ENCODE data around the gene ILF2. TPM values are rescaled to one million over a fixed set of nuclear protein-coding genes. Genes with fewer than 3 reads are reported as not detected.

Gene ILF2
- total RNA-seq, 4 donors from 2014 or later: 111 to 167 (median 151) TPM

DNA sequence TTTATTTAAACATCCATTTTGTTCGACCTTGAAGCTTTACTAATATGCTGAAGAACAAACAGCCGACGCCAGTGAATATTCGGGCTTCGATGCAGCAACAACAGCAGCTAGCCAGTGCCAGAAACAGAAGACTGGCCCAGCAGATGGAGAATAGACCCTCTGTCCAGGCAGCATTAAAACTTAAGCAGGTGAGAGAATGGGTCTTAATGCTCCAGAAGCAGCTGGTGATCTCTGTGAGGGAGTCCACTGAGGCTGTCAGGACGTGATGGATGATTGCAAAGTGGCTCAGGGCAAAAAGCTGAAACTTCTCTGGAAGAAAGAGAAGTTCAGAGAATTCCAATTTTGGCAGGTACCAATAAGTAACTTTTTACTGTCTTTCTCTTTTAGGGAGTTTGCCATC lies 32.5 kb downstream of the ILF2 start:
- H3K9me3 ChIP-seq: no peaks in the 10 kb centered on the region
- peaks cover 58 to 71% of the 10 kb centered on the region in 2 donors for H3K36me3 ChIP-seq
- H3K4me1 ChIP-seq: peaks cover 20 to 23% of the 10 kb centered on the region in 2 donors
- intact Hi-C loops (cut with DNase I): no loop called here
- no peak overlapping the region for H3K4me3 ChIP-seq (replicated peaks in 1 of 3)
- no peaks in the 10 kb centered on the region for H3K27me3 ChIP-seq
- 90 to 95% methylated on average over 6 of the region's 6 CpGs for WGBS, 2 donors
- TF ChIP-seq, protein P1, sequence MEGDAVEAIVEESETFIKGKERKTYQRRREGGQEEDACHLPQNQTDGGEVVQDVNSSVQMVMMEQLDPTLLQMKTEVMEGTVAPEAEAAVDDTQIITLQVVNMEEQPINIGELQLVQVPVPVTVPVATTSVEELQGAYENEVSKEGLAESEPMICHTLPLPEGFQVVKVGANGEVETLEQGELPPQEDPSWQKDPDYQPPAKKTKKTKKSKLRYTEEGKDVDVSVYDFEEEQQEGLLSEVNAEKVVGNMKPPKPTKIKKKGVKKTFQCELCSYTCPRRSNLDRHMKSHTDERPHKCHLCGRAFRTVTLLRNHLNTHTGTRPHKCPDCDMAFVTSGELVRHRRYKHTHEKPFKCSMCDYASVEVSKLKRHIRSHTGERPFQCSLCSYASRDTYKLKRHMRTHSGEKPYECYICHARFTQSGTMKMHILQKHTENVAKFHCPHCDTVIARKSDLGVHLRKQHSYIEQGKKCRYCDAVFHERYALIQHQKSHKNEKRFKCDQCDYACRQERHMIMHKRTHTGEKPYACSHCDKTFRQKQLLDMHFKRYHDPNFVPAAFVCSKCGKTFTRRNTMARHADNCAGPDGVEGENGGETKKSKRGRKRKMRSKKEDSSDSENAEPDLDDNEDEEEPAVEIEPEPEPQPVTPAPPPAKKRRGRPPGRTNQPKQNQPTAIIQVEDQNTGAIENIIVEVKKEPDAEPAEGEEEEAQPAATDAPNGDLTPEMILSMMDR (IDR thresholded peaks at IDR 0.05): no peak
- TF ChIP-seq POLR2A (IDR thresholded peaks at IDR 0.05): no peak
- no peak for DNase-seq
- H3K27ac ChIP-seq: no peak overlapping the region

DNA sequence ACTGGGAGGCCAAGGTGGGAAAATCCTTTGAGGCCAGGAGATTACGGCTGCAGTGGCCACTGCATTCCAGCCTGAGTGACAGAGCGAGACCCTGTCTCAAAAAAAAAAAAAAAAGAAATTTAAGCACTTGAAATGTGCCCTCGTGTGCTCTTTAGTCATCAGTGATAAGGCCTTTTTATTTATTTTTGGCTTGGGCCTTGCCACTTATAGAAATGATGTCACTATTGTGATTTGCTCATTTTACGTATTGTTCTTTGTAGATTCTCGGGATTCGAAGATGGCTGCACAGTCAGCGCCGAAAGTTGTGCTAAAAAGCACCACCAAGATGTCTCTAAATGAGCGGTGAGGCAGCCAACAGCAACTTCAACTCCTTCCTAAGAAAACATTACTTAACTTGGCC lies 34.5 kb downstream of the ILF2 start:
- intact Hi-C loops (cut with DNase I): no loop called here
- DNase-seq: no peak
- peaks cover 25 to 31% of the 10 kb centered on the region in 2 donors for H3K4me1 ChIP-seq

DNA sequence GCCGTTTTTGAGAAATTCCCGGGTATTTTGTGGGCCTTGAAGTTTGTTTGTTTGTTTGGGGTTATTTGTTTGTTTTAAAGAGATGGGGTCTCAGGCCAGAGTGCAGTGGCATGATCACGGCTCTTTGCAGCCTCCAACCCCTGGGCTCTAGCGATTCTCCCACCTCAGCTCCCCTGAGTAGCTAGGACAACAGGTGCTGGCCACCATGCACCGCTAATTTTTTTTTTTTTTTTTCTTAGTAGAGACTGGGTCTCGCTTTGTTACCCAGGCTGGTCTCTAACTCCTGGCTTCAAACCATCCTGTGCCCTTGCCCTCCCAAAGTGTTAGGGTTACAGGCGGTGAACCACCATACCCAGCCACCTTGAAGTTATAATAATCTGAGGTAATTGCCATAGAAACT lies 34.9 kb downstream of the ILF2 start:
- TF ChIP-seq, protein P1 (IDR thresholded peaks at IDR 0.05): no peak
- no peak for TF ChIP-seq POLR2A (IDR thresholded peaks at IDR 0.05)
- Histone ChIP-seq H3K4me1 (peaks cover 25 to 32% of the 10 kb centered on the region in 2 donors), H3K4me3 (replicated peaks in 1 of 3) (no peak overlapping the region), H3K27ac (no peak overlapping the region), H3K36me3 (peaks cover 34 to 49% of the 10 kb centered on the region in 2 donors), H3K27me3 (no peaks in the 10 kb centered on the region), H3K9me3 (no peaks in the 10 kb centered on the region)
- DNase-seq: no peak
- WGBS, 2 donors: 84 to 90% methylated on average over 7 of the region's 7 CpGs
- intact Hi-C loops (cut with DNase I): no loop called here

More for the DNA sequence above, 34.5 kb downstream of the ILF2 start:
- Histone ChIP-seq H3K27ac (no peak overlapping the region), H3K27me3 (no peaks in the 10 kb centered on the region), H3K9me3 (no peaks in the 10 kb centered on the region), H3K4me3 (replicated peaks in 1 of 3) (no peak overlapping the region), H3K36me3 (peaks cover 39 to 54% of the 10 kb centered on the region in 2 donors)
- TF ChIP-seq, protein P1 (IDR thresholded peaks at IDR 0.05): no peak
- no peak for TF ChIP-seq POLR2A (IDR thresholded peaks at IDR 0.05)
- 94% methylated on average over 9 of the region's 9 CpGs for WGBS, 2 donors

DNA sequence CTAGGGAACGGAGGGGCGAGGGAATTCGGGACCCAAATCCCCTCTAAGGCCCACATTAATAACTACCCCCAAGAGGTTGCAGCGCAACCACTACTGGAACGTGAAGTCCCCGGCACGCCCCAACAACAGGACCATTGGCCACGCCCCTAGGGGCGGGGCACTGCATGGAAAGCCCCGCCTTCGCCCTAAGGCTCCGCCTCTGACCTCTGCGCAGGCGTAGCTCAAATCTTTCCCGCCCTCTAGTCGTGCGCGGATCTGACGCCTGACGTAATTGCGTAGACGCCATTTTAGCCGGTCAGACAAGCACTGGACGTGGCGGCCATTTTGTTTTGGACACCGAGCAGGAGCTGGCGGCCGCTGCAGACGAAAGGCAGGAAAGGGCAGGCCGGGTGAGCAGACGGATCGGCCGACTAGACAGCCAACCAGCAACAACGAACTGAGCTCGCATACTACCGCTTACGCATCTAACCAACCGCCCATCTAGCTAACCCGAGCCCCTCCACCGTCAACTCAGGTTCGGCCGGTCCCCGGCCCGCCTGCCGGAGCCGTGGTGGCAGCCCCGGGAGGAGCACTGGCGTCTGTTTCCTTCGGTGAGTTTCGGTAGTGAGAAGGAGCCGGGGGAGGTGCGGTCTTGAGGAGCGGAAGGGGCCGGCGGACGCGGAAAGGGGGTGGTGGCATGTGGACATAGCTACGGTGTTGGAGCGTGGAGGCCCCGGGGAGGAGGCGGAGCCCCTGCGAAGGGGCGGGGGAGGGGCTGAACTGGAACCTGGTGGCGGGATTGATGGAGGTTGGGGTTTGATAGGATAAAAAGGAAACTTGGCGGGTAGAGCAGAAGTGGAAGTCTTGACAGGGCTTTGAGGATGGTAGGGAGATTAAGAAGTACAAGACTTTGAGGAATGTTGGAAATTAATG lies 36.8 kb downstream of the ILF2 start, which contains the start of gene CHTOP:
CHTOP (plus strand) TSS at position 313 of the 912 bp plus-strand sequence. CDS start 2,523 bp downstream, outside the sequence.
- intact Hi-C loops (cut with DNase I): no loop called here
- DNase-seq: peak; percentile 97 to 98
- Histone ChIP-seq H3K4me1 (peaks cover 30 to 45% of the 10 kb centered on the region in 2 donors), H3K36me3 (peaks cover 23 to 31% of the 10 kb centered on the region in 2 donors), H3K9me3 (no peaks in the 10 kb centered on the region), H3K27ac (peak within 1 kb of the TSS; percentile 100), H3K4me3 (replicated peaks in 1 of 3) (peak within 1 kb of the TSS; percentile 30 to 89 (median 70)), H3K27me3 (no peaks in the 10 kb centered on the region)
- TF ChIP-seq, protein P1 (IDR thresholded peaks at IDR 0.05): peak in 2 of 6 experiments; percentile 16 to 29
- TF ChIP-seq POLR2A (IDR thresholded peaks at IDR 0.05): peak; percentile 33 to 97
- 0 to 1% methylated on average over 39 to 41 of the region's 65 CpGs for WGBS, 2 donors

Data from thyroid gland (tissue), 4 donors.